OCI-LY7 (cell line): ENCODE results near the gene KRTAP1-1. TPM values are rescaled to one million over a fixed set of nuclear protein-coding genes. Genes with fewer than 3 reads are reported as not detected.

ENCODE experiments used
- BruUV-seq: library from RNA; stranded (reverse); fragments of 400-500 nt; replicated peaks from 2 replicates; lab custom pipeline; 2021; lab: Mats Ljungman, UMichigan
- CTCF ChIA-PET: fragments of 300-600 bp; sonication (Branson Sonifier 250); formaldehyde crosslinking; loops from one replicate; lab custom pipeline; 2022; ENCODE audit warnings: antibody characterized with exemption; ENCODE audit not compliant: unreplicated experiment; lab: Charles Lee
- POLR2A ChIA-PET: fragments of 300-600 bp; sonication (Branson Sonifier 250); formaldehyde crosslinking; loops from one replicate; lab custom pipeline; 2022; ENCODE audit warnings: antibody characterized with exemption; lab: Charles Lee
- DNase-seq: peaks from one replicate; pipeline ENCODE4 v3.0.0-alpha.2; 2015; ENCODE audit warnings: low spot score
- H2AFZ ChIP-seq: fragments of 200-600 bp; sonication (generic), shearing (Covaris generic); 2 replicates; pipeline ENCODE4 v1.6.1; 2014; ENCODE audit warnings: mild to moderate bottlenecking, antibody characterized with exemption, low read length, moderate library complexity
- H3K27ac ChIP-seq: fragments of 200-600 bp; sonication (generic); 2 replicates; pipeline ENCODE4 v1.5.1; 2014; ENCODE audit warnings: mixed run types, low read depth, mild to moderate bottlenecking, moderate library complexity, low read length, inconsistent platforms; ENCODE audit not compliant: poor library complexity, severe bottlenecking
- H3K36me3 ChIP-seq: fragments of 200-600 bp; sonication (generic); 2 replicates; pipeline ENCODE4 v1.6.1; 2014; ENCODE audit warnings: mild to moderate bottlenecking, antibody characterized with exemption, low read length, moderate library complexity, mixed read lengths; ENCODE audit not compliant: insufficient read depth
- H3K4me1 ChIP-seq: fragments of 200-600 bp; sonication (generic); 2 replicates; pipeline ENCODE4 v1.5.1; 2014; ENCODE audit warnings: mild to moderate bottlenecking, low read length; ENCODE audit not compliant: insufficient read depth, poor library complexity, severe bottlenecking
- H3K4me2 ChIP-seq: fragments of 200-600 bp; sonication (generic); 2 replicates; pipeline ENCODE4 v1.6.1; 2014; ENCODE audit warnings: mild to moderate bottlenecking, low read length
- H3K4me3 ChIP-seq: fragments of 200-600 bp; sonication (generic); 2 replicates; pipeline ENCODE4 v1.5.1; 2014; ENCODE audit warnings: mild to moderate bottlenecking, low read depth, low read length; ENCODE audit not compliant: poor library complexity, severe bottlenecking
- H3K79me2 ChIP-seq: fragments of 200-600 bp; sonication (generic); 2 replicates; pipeline ENCODE4 v1.6.1; 2016; ENCODE audit warnings: low read depth, mild to moderate bottlenecking, low read length, moderate library complexity, mixed read lengths; ENCODE audit not compliant: insufficient read depth
- H3K9me2 ChIP-seq: fragments of 200-600 bp; sonication (generic); 2 replicates; pipeline ENCODE4 v1.6.1; 2016; ENCODE audit warnings: mild to moderate bottlenecking, low read length, mixed read lengths; ENCODE audit not compliant: insufficient read depth
- H3K9me3 ChIP-seq: fragments of 200-600 bp; sonication (generic); 2 replicates; pipeline ENCODE4 v1.6.1; 2014; ENCODE audit warnings: mild to moderate bottlenecking, mixed run types, low read length, mixed read lengths
- H4K20me1 ChIP-seq: fragments of 200-600 bp; sonication (generic); 2 replicates; pipeline ENCODE4 v1.6.1; 2014; ENCODE audit warnings: mild to moderate bottlenecking, antibody characterized with exemption, low read length, moderate library complexity, mixed read lengths; ENCODE audit not compliant: insufficient read depth
- EZH2phosphoT487 ChIP-seq: fragments of 200-600 bp; sonication (generic); IDR thresholded peaks from 2 replicates; pipeline ENCODE4 v1.6.1; 2018; ENCODE audit warnings: low read depth, borderline replicate concordance, mild to moderate bottlenecking, mixed run types, antibody characterized with exemption, low read length, moderate library complexity, mixed read lengths
- intact Hi-C: fragments of 100-400 bp; cut with micrococcal nuclease; formaldehyde crosslinking; loops from one replicate; pipeline ENCODE4 v1.10.0; 2022; ENCODE audit not compliant: unreplicated experiment
- total RNA-seq, 2 experiments: library from RNA; depleted of rRNA in 1 of 2; stranded (reverse); fragments of >200 nt in 1 of 2; shearing (Covaris generic) in 1 of 2; gene quantifications; 2 replicates each; pipeline ENCODE4 v1.2.3, GENCODE V29; 2014 to 2022
- TF ChIP-seq, protein P1 (sequence below): fragments of 200-600 bp; sonication (generic); conservative IDR thresholded peaks from 2 replicates; pipeline ENCODE4 v1.5.1; 2014; ENCODE audit warnings: mild to moderate bottlenecking, antibody characterized with exemption, low read length, moderate library complexity, mixed read lengths

KRTAP1-1 gene
- total RNA-seq, 2 experiments from 2014 or later: not detected

DNA sequence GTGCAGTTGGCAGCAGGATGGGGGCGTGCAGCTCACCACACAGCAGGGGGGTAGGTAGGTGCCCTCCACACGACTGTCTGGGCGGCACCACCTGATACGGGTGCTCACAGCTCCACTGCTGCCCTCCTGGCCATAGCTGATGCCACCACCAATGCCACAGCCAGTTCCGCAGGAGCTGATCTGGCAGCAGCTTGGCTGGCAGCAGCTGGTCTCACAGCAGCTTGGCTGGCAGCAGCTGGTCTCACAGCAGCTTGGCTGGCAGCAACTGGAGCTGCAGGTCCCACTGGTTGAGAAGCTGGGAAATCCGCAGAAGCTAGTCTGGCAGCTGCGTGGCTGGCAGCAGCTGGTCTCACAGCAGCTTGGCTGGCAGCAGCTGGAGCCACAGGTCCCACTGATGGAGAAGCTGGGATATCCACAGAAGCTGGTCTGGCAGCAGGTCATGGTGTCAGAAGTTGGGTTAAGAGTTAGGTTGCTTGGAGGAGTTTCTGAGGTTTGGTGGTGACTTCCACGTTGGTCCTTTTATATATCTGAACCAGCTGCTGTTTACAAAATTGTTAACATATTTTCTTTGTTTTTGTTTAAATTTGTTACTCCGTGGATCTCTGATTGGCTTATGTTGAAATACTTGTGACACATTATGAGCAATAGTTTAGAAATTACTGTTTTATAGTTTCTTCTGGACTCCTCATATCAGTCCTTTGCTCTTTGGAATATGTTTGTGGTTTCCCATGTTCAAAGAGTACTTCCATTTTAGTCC lies 14.4 kb downstream of the KRTAP1-1 start, which contains the start of gene KRTAP1-5:
Gene KRTAP1-5, minus strand, starts transcription at position 494 of the 757 bp plus-strand sequence. Its CDS starts 53 bp downstream, at position 441.
- ChIA-PET CTCF (no interaction called here), POLR2A (no interaction called here)
- Histone ChIP-seq H3K36me3 (no peaks in the 10 kb centered on the region), H3K4me2 (no peak within 1 kb of the TSS), H3K9me2 (no peaks in the 10 kb centered on the region), H2AFZ (no peak within 1 kb of the TSS), H3K27ac (no peak within 1 kb of the TSS), H3K4me3 (no peak within 1 kb of the TSS), H3K4me1 (no peaks in the 10 kb centered on the region), H3K79me2 (no peaks in the 10 kb centered on the region), H3K9me3 (no peaks in the 10 kb centered on the region), H4K20me1 (no peaks in the 10 kb centered on the region)
- intact Hi-C loops: no loop called here
- TF ChIP-seq, protein P1, sequence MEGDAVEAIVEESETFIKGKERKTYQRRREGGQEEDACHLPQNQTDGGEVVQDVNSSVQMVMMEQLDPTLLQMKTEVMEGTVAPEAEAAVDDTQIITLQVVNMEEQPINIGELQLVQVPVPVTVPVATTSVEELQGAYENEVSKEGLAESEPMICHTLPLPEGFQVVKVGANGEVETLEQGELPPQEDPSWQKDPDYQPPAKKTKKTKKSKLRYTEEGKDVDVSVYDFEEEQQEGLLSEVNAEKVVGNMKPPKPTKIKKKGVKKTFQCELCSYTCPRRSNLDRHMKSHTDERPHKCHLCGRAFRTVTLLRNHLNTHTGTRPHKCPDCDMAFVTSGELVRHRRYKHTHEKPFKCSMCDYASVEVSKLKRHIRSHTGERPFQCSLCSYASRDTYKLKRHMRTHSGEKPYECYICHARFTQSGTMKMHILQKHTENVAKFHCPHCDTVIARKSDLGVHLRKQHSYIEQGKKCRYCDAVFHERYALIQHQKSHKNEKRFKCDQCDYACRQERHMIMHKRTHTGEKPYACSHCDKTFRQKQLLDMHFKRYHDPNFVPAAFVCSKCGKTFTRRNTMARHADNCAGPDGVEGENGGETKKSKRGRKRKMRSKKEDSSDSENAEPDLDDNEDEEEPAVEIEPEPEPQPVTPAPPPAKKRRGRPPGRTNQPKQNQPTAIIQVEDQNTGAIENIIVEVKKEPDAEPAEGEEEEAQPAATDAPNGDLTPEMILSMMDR: no peak
- no peak for TF ChIP-seq EZH2phosphoT487
- no peak for DNase-seq
- no TSS peak for BruUV-seq

DNA sequence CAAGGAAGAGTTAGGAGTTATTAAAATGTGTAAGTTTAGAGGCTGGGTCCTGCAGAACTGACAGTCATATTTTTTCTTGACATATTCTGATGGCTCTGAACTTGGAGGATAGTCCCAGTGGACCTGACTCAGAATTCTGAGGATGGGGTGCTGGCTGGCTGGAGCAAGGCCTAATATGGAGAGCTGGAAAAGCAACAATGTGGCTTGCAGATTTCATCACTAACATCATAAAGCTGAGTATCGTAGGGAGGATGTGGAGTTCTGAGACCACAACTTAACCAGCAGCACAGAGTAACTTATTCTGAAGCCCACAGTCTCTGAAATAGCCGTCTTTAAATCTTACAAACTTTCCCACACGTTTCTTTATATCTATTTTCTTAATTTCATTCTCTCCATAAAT lies 16.6 kb downstream of the KRTAP1-1 start:
- no peaks in the 10 kb centered on the region for H3K79me2 ChIP-seq
- H3K4me2 ChIP-seq: no peak overlapping the region
- H3K4me1 ChIP-seq: no peaks in the 10 kb centered on the region
- ChIA-PET CTCF (no interaction called here), POLR2A (interaction anchor here (0.7 kb wide), 1 partner anchor 19 kb away, joined by 3 read pairs; no protein-coding TSS in a partner anchor)
- no peaks in the 10 kb centered on the region for H3K9me2 ChIP-seq
- no peaks in the 10 kb centered on the region for H3K36me3 ChIP-seq
- no peak for DNase-seq
- BruUV-seq: no TSS peak
- H3K4me3 ChIP-seq: no peak overlapping the region
- no peak overlapping the region for H3K27ac ChIP-seq
- H2AFZ ChIP-seq: no peak overlapping the region
- no peak for TF ChIP-seq EZH2phosphoT487
- TF ChIP-seq, protein P1: no peak
- intact Hi-C loops: no loop called here
- no peaks in the 10 kb centered on the region for H3K9me3 ChIP-seq
- no peaks in the 10 kb centered on the region for H4K20me1 ChIP-seq

DNA sequence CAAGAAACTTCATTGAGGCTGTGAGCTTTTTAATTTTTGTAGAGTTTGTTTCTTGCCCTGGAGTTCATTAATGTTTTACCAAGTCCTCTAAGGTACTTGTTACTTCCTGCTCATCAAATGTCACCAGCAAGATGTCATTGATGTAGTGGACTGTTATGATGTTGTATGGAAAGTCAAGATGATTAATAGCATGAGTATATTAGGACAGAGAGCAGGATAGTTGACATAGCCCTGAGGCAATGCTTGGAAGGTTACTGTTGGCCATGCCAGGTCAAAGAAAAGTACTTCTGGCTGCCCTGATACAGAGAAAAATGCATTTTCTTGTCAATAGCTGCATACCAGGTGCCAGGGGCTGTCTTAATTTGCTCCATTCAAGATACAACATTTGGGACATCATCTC lies 20.9 kb downstream of the KRTAP1-1 start:
- no peak overlapping the region for H2AFZ ChIP-seq
- intact Hi-C loops: no loop called here
- ChIA-PET CTCF (no interaction called here), POLR2A (interaction anchor here (0.7 kb wide), 1 partner anchor 70 kb away, joined by 3 read pairs; no protein-coding TSS in a partner anchor)
- H3K9me3 ChIP-seq: no peaks in the 10 kb centered on the region
- TF ChIP-seq EZH2phosphoT487: no peak
- TF ChIP-seq, protein P1: no peak
- no peaks in the 10 kb centered on the region for H4K20me1 ChIP-seq
- H3K4me3 ChIP-seq: no peak overlapping the region
- H3K9me2 ChIP-seq: no peaks in the 10 kb centered on the region
- no peak for DNase-seq
- no peaks in the 10 kb centered on the region for H3K36me3 ChIP-seq
- H3K4me2 ChIP-seq: no peak overlapping the region
- H3K27ac ChIP-seq: no peak overlapping the region
- H3K4me1 ChIP-seq: no peaks in the 10 kb centered on the region
- H3K79me2 ChIP-seq: no peaks in the 10 kb centered on the region
- no TSS peak for BruUV-seq
